NCI-H1694 (cell line): ENCODE measurements around the gene MNT.
"Not testable (repeated sequence)": the region's sequence is repeated elsewhere in the genome, so short reads cannot be mapped to it uniquely, and the experiment has no call there.

ENCODE experiments used
- DNase-seq: peaks from one replicate; lab custom pipeline; 2025; lab: John Stamatoyannopoulos, UW

The MNT gene, protein sequence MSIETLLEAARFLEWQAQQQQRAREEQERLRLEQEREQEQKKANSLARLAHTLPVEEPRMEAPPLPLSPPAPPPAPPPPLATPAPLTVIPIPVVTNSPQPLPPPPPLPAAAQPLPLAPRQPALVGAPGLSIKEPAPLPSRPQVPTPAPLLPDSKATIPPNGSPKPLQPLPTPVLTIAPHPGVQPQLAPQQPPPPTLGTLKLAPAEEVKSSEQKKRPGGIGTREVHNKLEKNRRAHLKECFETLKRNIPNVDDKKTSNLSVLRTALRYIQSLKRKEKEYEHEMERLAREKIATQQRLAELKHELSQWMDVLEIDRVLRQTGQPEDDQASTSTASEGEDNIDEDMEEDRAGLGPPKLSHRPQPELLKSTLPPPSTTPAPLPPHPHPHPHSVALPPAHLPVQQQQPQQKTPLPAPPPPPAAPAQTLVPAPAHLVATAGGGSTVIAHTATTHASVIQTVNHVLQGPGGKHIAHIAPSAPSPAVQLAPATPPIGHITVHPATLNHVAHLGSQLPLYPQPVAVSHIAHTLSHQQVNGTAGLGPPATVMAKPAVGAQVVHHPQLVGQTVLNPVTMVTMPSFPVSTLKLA

DNA sequence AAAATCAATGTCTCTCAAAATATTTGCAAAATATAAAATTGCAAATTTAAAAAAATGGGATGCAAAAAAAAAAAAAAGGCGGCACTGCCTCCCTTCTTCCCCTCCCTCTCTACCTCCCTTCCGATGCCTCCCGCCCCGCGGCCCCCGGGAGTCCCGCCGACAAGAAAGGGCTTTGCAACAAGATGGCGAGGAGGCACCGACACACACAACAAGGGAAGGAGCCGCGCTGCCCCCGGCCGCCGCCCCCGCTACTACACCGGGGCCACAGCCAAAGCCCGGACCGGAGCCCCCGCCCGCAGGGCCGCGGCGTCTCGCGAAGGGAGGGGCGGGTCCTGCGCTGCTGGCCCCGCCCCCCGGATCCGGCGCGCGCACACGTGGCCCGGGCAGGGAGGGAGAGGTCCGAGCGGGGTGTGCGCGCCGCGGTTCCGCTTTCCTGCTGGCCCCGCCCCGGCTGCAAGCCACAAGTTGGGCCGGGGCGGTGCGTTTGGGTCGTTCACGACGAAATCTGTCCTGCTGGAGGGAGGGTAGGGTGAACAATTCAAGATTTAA lies at the start of gene MNT:
TSS of gene MNT (minus strand) at position 184 of the 549 bp plus-strand sequence. CDS start 348 bp downstream, outside the sequence.
- peak; percentile 90 for DNase-seq

DNA sequence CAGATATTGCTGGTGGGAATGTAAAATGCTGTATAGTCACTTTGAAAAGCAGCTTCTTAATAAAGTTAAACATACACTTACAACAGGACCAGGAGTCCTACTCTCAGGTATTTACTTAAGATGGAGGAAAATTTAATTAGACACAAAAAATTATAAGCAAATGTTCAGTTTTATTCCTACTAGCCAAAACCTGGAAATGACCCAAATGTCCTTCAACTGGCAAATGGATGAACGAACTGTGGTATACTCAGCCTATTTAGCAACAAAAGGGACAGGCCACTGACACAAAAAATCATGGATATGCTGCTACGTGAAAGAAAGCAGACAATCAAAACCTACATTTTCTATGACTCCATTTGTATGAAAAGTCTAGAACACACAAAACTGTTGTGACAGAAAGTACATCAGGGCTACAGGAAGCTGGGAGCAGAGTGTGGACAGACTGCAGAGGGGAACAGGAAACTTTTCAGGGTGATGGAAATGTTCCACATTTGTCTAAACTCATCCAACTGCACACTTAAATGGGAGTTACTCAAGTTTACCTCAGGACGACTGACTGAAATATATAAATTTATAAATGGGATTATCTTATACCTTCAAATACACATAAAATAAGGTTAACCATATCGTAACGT lies 49.3 kb upstream of the MNT start:
- DNase-seq = no peak

DNA sequence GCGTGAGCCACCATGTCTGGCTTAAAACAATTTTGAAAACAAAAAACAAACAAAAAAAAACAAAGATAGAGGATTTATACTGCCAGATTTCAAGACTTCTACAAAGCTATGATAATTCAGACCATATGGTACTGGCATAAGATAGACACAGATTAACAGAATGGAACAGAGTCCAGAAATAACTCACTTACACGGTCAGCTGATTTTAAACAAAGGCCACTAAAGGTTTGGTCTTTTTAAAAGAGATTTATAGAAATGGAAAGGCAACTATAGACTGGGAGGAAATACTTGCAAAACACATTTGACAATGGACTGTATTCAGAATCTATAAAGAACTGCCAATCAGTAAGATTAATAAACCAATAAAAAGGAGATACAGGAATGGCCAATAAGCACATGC lies 48.6 kb upstream of the MNT start:
- no peak for DNase-seq

DNA sequence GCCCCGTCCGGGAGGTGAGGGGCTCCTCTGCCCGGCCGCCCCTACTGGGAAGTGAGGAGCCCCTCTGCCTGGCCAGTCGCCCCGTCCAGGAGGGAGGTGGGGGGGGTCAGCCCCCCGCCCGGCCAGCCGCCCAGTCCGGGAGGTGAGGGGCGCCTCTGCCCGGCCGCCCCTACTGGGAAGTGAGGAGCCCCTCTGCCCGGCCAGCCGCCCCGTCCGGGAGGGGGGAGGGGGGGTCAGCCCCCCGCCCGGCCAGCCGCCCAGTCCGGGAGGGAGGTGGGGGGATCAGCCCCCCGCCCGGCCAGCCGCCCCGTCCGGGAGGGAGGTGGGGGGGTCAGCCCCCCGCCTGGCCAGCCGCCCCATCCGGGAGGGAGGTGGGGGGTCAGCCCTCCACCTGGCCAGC lies 46.6 kb upstream of the MNT start:
- DNase-seq = not testable (repeated sequence)

- DNase-seq = no peak
These were observed 44.8 kb upstream of the MNT start for GRCh38 chr17:2445638-2446037.

GRCh38 chr17:2444382-2444781 lies 43.5 kb upstream of the MNT start:
- DNase-seq = peak; percentile 12

DNA sequence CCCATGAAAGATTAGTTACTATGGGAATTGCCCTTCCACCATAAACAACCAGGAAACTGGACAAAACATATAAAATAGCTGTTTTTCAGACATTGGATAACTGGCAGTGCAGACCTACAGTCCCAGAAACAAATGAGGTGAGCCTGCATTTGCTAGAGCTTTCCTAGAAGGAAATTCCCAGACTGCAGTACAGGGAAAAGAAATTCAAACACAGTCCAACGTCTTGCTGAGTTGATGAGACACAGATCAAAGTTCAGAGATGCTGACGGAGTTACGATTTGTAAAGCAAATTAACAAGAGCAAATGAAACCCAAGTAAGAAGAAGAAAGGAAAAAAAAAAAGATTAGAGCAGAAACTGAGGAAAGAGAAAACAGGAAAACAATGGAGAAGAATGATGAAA lies 41.3 kb upstream of the MNT start:
- DNase-seq = no peak

DNA sequence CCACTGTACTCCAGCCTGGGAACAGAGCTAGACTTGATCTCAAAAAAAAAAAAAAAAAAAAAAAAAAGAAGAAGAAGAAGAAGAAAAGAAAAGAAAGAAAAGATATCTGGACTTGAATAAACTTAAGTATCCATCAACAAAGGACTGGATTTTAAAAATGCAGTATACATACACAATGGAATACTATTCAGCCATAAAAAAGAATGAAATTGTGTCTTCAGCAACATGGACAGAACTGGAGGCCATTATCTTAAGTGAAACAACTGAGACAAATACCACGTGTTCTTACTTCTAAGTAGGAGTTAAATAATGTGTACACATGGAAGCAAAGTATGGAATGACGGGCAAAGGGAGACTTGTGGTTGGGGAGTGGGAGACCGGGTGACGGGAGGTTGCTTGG lies 40.1 kb upstream of the MNT start:
- no peak for DNase-seq

DNA sequence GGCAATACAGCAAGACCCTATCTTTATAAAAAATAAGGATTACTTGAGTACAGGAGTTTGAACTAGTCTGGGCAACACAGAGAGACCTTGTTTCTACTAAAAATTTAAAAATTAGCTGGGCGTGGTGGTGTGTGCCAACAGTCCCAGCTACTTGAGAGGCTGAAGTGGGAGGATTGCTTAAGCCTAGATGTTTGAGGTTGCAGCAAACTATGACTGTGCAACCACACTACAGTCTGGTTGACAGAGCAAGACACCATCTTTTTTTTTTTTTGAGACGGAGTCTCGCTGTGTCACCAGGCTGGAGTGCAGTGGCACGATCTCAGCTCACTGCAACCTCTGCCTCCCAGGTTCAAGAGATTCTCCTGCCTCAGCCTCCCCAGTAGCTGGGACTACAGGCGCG lies 39.1 kb upstream of the MNT start:
- DNase-seq = not testable (repeated sequence)

GRCh38 chr17:2438823-2439222 lies 38.0 kb upstream of the MNT start:
- no peak for DNase-seq

- DNase-seq = no peak
These were observed 35.6 kb upstream of the MNT start for GRCh38 chr17:2436316-2436905.

DNA sequence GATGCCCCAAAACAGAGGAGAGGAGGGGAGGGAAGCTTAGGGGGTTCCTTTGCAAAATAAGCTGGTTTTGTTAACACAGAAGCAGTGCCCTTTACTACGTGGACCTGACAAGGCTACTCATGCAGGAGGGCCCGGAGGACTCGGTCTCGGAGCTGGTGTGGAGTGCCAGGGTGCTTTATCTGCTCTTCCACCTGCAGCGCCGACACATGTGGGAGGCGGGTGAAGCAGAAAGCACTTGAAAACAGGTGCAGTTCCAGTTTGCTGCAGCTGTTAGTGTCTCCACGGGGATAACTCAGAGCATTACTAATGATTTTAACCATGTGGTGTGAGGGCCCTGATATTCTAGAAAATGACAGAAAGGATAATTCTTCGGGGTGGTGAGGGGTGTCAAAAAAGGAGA lies 35.0 kb upstream of the MNT start:
- DNase-seq = peak; percentile 8

GRCh38 chr17:2435181-2435741 lies 34.4 kb upstream of the MNT start:
- DNase-seq = peak; percentile 25

DNA sequence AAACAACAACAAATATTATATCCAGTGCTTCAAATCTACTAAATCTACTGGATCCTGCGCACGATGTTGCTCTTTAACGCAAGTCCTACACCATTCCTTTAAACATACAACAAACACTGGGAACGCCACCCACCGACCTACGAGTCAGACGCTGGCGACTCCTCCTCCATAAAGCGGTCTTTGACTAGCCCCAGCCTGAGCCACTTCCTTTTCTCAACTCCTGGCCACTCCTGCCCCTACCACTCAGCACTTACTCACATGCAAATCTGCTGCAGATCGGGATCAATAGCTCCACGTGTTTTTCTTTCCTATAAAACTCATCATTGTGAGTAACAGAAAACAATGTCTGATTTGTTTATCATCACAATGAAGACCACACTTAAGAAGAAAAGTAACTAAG lies 32.8 kb upstream of the MNT start:
- DNase-seq = no peak

DNA sequence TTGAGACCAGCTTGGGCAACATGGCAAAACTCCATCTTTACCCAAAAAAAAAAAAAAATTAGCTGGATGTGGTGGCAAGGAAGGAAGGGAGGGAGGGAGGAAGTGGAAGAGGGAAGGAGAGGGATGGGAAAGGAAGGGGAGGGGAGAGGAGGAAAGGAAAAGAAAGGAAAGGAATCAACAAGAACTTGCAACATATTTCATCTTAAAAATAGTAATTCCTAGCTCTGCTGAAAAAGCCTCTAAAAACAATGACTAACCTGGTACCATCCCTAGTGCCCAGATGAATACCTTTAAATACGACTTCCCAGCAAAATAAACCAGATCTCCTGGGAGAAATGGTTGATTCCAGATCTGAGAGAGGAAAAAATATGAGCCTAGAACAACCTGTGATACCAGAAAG lies 27.1 kb upstream of the MNT start:
- no peak for DNase-seq

GRCh38 chr17:2427215-2427614 lies 26.4 kb upstream of the MNT start:
- DNase-seq = no peak

DNA sequence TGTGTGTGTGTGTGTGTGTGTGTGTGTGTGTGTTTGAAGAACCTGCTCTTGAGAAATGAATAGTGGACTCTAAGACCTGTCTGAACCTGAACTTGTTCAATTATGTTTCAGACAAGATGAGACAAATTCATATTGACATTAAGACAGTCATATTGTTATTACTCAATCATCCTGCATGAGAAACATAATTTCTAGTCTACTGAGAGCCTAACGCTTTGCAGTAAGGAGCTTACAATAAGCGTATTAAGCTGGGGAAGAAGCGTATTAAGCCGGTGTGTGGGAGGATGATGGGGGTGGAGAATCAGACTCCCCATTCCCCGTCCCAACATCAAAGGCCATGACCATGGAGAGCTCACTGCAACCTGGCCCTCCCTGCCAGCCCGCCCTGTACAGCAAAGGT lies 22.4 kb upstream of the MNT start:
- no peak for DNase-seq

- DNase-seq = peak; percentile 49
These were observed 20.7 kb upstream of the MNT start for GRCh38 chr17:2421315-2422147.

DNA sequence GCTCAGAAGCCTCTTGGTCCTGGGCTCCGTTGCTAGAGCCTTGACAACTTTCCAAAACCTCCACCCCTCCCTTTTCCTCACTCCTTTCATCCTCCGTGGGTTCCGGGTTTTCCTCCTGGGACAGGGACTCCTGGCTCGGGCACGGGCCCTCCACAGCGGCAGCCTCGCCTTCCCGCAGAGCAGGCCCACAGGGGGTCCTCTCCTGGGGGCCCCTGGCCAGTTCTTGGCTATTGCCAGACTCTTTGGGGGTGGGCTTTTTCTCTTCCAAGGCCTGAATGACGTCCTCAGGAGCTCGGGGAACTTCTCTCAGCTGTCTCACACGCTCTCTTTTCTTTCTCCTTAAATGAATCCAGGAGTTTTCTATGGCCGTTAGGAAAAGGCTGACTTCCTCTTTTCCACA lies 19.3 kb upstream of the MNT start:
- DNase-seq = no peak

DNA sequence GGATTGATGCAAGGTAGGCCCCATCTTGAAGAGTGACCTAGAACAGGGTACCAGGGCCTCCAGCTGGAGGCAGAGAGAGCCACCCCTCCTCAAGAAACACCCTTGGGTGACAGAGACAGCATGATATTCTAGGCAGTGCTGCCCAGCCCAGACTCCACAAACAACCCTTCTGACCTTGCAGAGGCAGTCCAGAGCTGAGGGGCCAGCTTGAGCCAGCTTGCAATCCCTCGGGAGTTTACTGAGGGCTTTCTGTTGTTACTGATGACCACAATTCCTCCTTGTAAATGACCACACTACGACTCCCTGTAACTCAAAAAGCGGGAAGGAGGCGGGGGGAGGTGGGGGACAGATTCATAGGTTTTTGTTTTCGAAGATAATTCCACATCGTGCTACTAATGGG lies 18.6 kb upstream of the MNT start:
- no peak for DNase-seq

GRCh38 chr17:2418572-2418971 lies 17.7 kb upstream of the MNT start:
- no peak for DNase-seq
